Heart right ventricle (tissue), 16 donors: ENCODE data around the gene UTP20. TPM values are rescaled to one million over a fixed set of nuclear protein-coding genes. Genes with fewer than 3 reads are reported as not detected.

Source experiments
- ATAC-seq, 8 donors: fragments of 200-7000 bp; cut with Tn5 transposase; one replicate each; pipeline ENCODE4 v1.9.1; 2020; ENCODE audit warnings: mild to moderate bottlenecking in 8 of 8, moderate library complexity in 8 of 8, moderate number of reproducible peaks in 1 of 8
- DNase-seq, 2 donors: peaks; one replicate each; pipeline ENCODE4 v3.0.0-alpha.2; 2020
- H3K27ac ChIP-seq, 10 donors: fragments of 200-600 bp; sonication (generic) in 2 of 10; one replicate each; pipeline versions ENCODE4 v1.5.0 to v1.8.0; 2020 to 2022; ENCODE audit warnings: mild to moderate bottlenecking in 3 of 10
- H3K27me3 ChIP-seq, 7 donors: fragments of 200-600 bp; one replicate each; pipeline ENCODE4 v1.8.0; 2021 to 2022; ENCODE audit warnings: mild to moderate bottlenecking in 2 of 7
- H3K36me3 ChIP-seq, 9 donors: fragments of 200-600 bp; sonication (generic) in 1 of 9; one replicate each; pipeline versions ENCODE4 v1.5.0 to v1.8.0; 2020 to 2022; ENCODE audit warnings: mild to moderate bottlenecking in 2 of 9
- H3K4me1 ChIP-seq, 9 donors: fragments of 200-600 bp; sonication (generic) in 1 of 9; one replicate each; pipeline versions ENCODE4 v1.5.0 to v1.8.0; 2020 to 2022; ENCODE audit warnings: mild to moderate bottlenecking in 4 of 9
- H3K4me3 ChIP-seq, 10 donors: fragments of 200-600 bp; sonication (generic) in 2 of 10; one replicate each; pipeline versions ENCODE4 v1.5.0 to v1.8.0; 2020 to 2022; ENCODE audit warnings: mild to moderate bottlenecking in 7 of 10, moderate library complexity in 2 of 10
- H3K9me3 ChIP-seq, 11 donors: fragments of 200-600 bp in 10 of 11; sonication (generic) in 2 of 11; one replicate each; pipeline versions ENCODE4 v1.5.0 to v1.8.0; 2013 to 2022; ENCODE audit warnings: mild to moderate bottlenecking in 2 of 11, control low read depth in 1 of 11, moderate library complexity in 1 of 11
- CTCF ChIP-seq, 9 donors: fragments of 200-600 bp; sonication (generic) in 2 of 9; IDR thresholded peaks; one replicate each; pipeline versions ENCODE4 v1.5.0 to v1.8.0; 2021 to 2022; ENCODE audit warnings: antibody characterized with exemption in 9 of 9, mild to moderate bottlenecking in 5 of 9, moderate library complexity in 1 of 9
- WGBS, 2 donors: extraction: QIAGEN DNeasy Blood & Tissue Kit; methylation state at CpG; one replicate each; pipeline ENCODE4 v1.1.7; 2013; ENCODE audit warnings: inconsistent platforms in 1 of 2; 5-methylcytosine and 5-hydroxymethylcytosine counted together
- intact Hi-C, 10 donors: fragments of 100-400 bp; cut with DNase I; formaldehyde crosslinking; loops; one replicate each; pipeline versions ENCODE4 v1.11.1 to v1.14.2; 2022
- polyA plus RNA-seq, 2 donors: library from polyadenylated mRNA; stranded (reverse); fragments of 200-250 nt; gene quantifications; one replicate each; pipeline ENCODE4 v1.2.3, GENCODE V29; 2013
- total RNA-seq, 10 donors: library from RNA; stranded (reverse); fragmentation: NEBNext Ultra II Directional in 3 of 10; extraction: Animal tissue kit (Norgen Biotek cat#: 25700) in 3 of 10; gene quantifications; one replicate each; pipeline versions ENCODE4 v1.2.1 to v1.2.4, GENCODE V29; 2021 to 2023
- donor health status: Arrhythmogenic right ventricular cardiomyopathy.
- donor health status: ischemic (EF 13 %, LVEDD 7.1; RV severe dilation, severe dysfunction).
- donor health status: healthy with polysubstance abuse.
- donor health status: DM: no; HTN: yes; CAD: no.
- donor health status: DM: no; HTN: no; CAD: no.
- donor health status: ischemic (EF 25% LVEDD 6.9; RV normal size, moderate dysfunction).
- donor health status: ischemic (EF 25% LVEDD 5.7; RV mildly dilated, moderate dysfunction).
- donor health status: healthy.
- donor health status: DM: yes; HTN: yes; CAD: no.
- donor health status: Ischemic cardiomyopathy.
- donor health status: ischemic (EF 35%, LVEDD 5.7; RV mildly dilated, moderate dysfunction).
- donor health status: nonischemic (EF 11% LVEDD 7.7; RV severe dilation, severe dysfunction).
- donor health status: DM: yes; HTN: yes; CAD: no.
- donor health status: PGD.
- donor health status: ischemic (EF 29% LVEDD 5.4; RV normal size, mild dysfunction).
- donor health status: nonischemic (EF 23%, LVEDD 6.1; RV moderate dilation, normal function).

The UTP20 gene
- total and polyA plus RNA-seq, 12 donors, result 1.5 to 8.5 (median 6.5) TPM

DNA sequence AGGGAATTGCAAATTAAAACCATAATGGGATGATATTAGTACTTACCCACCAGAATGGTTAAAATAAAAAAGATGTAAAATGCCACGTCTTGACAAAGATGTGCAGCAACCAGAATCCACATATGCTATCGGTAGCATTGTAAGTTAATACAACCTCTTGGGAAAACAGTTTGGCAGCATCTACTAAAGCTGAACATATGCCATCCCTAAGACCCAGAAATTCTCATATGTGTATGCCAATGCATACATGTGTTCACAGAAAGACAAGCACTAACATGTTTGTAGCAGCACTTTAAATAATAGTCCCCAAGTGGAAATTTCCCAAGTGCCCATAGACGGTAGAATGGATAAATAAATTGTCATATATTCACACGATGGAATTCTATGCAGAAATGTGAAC lies 41.6 kb upstream of the UTP20 start:
- Histone ChIP-seq H3K27me3 (peaks cover 0 to 13% (median 0%) of the 10 kb centered on the region in 7 donors), H3K9me3 (peaks cover 0 to 6% (median 0%) of the 10 kb centered on the region in 11 donors), H3K4me3 (no peak overlapping the region), H3K36me3 (no peaks in the 10 kb centered on the region), H3K27ac (no peak overlapping the region), H3K4me1 (no peaks in the 10 kb centered on the region)
- 72 to 78% methylated on average over 4 of the region's 4 CpGs for WGBS, 2 donors
- DNase-seq, result no peak
- TF ChIP-seq CTCF (IDR thresholded peaks at IDR 0.05), result no peak
- ATAC-seq, result no peak
- intact Hi-C loops, result no loop called here

- 55 to 57% methylated on average over 6 of the region's 6 CpGs for WGBS, 2 donors
- no peak overlapping the region for H3K4me3 ChIP-seq
- TF ChIP-seq CTCF (IDR thresholded peaks at IDR 0.05), result no peak
- no peak overlapping the region for H3K27ac ChIP-seq
- peaks cover 0 to 6% (median 0%) of the 10 kb centered on the region in 11 donors for H3K9me3 ChIP-seq
- no peaks in the 10 kb centered on the region for H3K4me1 ChIP-seq
- ATAC-seq (no peak), DNase-seq (peak in 1 of 2 donors; percentile 11)
- H3K36me3 ChIP-seq, result no peaks in the 10 kb centered on the region
- intact Hi-C loops, result no loop called here
- H3K27me3 ChIP-seq, result peaks cover 0 to 13% (median 0%) of the 10 kb centered on the region in 7 donors
These were observed 41.0 kb upstream of the UTP20 start for GRCh38 chr12:101238800-101239329.

DNA sequence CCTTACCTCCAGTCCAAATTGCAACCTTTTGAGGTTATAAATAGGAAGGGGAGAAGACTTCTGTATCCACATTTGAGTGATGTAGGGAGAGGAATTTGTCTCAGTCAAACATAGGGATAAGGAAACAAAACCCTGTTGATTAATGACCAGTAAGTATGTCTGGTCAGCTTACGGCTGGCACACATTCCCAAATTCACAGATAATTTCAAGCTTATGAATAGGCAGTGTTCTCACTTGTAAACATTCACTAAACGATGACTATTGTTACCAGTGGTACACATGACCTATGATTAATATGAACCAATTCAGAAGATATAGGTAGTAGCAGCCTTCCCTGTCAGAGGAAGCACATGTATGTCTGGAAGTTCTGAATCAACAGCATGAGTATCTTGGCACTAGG lies 36.8 kb upstream of the UTP20 start:
- Histone ChIP-seq H3K36me3 (no peaks in the 10 kb centered on the region), H3K27ac (no peak overlapping the region), H3K9me3 (peaks cover 0 to 6% (median 0%) of the 10 kb centered on the region in 11 donors), H3K27me3 (peaks cover 0 to 6% (median 0%) of the 10 kb centered on the region in 7 donors), H3K4me3 (no peak overlapping the region), H3K4me1 (no peaks in the 10 kb centered on the region)
- TF ChIP-seq CTCF (IDR thresholded peaks at IDR 0.05), result no peak
- 49 to 56% methylated on average over 2 of the region's 2 CpGs for WGBS, 2 donors
- intact Hi-C loops, result no loop called here
- no peak for DNase-seq
- ATAC-seq, result no peak

DNA sequence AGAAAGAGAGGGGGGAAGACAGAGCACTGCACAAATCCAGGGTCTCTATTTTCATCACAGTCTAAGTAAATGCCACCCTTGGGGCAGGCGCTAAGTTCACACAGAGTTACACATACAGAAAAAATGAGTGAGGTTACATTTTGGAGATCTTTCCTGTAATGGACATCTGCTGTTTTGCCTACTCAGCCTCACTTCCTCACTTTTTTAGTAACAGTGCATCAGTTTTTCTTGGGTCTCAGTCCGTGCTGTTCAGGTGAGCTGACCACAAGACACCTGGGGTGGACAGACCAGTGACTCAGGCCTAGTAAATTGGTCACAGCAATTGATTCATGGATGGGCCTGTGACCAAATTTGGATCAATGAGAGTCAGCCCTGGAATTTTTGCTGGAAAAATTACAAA lies 36.3 kb upstream of the UTP20 start:
- intact Hi-C loops, result no loop called here
- peaks cover 0 to 6% (median 0%) of the 10 kb centered on the region in 11 donors for H3K9me3 ChIP-seq
- TF ChIP-seq CTCF (IDR thresholded peaks at IDR 0.05), result no peak
- H3K4me1 ChIP-seq, result no peaks in the 10 kb centered on the region
- H3K4me3 ChIP-seq, result no peak overlapping the region
- H3K27ac ChIP-seq, result no peak overlapping the region
- H3K36me3 ChIP-seq, result no peaks in the 10 kb centered on the region
- DNase-seq (no peak), ATAC-seq (no peak)
- WGBS, 2 donors, result 79 to 96% methylated on average over 2 of the region's 2 CpGs
- H3K27me3 ChIP-seq, result peaks cover 0 to 6% (median 0%) of the 10 kb centered on the region in 7 donors
